WTC11 (cell line): ENCODE measurements around the gene FGF12.

Experiments
- CBFB ChIP-seq: sonication (generic); formaldehyde crosslinking; IDR thresholded peaks from 2 replicates; pipeline ENCODE4 v1.8.1; 2022; ENCODE audit warnings: mild to moderate bottlenecking, low read depth, missing genetic modification reagents
- CREB1 ChIP-seq: sonication (generic); formaldehyde crosslinking; IDR thresholded peaks from 2 replicates; pipeline ENCODE4 v1.8.0; 2023; ENCODE audit warnings: mild to moderate bottlenecking, missing genetic modification reagents
- CTCF ChIP-seq: fragments of 200-600 bp; IDR thresholded peaks from 2 replicates; pipeline ENCODE4 v1.8.0; 2022; ENCODE audit warnings: antibody characterized with exemption
- E2F5 ChIP-seq: sonication (generic); formaldehyde crosslinking; IDR thresholded peaks from 2 replicates; pipeline ENCODE4 v1.8.1; 2022; ENCODE audit warnings: mild to moderate bottlenecking, moderate library complexity, missing genetic modification reagents
- ETV6 ChIP-seq: sonication (generic); formaldehyde crosslinking; IDR thresholded peaks from 2 replicates; pipeline ENCODE4 v1.8.1; 2022; ENCODE audit warnings: mild to moderate bottlenecking, missing genetic modification reagents
- IRF2 ChIP-seq: sonication (generic); formaldehyde crosslinking; IDR thresholded peaks from 2 replicates; pipeline ENCODE4 v1.8.0; 2022; ENCODE audit warnings: low read depth, missing genetic modification reagents, borderline replicate concordance
- MAX ChIP-seq: sonication (generic); formaldehyde crosslinking; IDR thresholded peaks from 2 replicates; pipeline ENCODE4 v1.8.0; 2022; ENCODE audit warnings: mild to moderate bottlenecking, missing genetic modification reagents
- NFYB ChIP-seq: sonication (generic); formaldehyde crosslinking; conservative IDR thresholded peaks from 2 replicates; pipeline ENCODE4 v1.8.0; 2022; ENCODE audit warnings: low read depth, missing genetic modification reagents
- NR2C2 ChIP-seq: sonication (generic); formaldehyde crosslinking; IDR thresholded peaks from 2 replicates; pipeline ENCODE4 v1.8.0; 2022; ENCODE audit warnings: mild to moderate bottlenecking, missing genetic modification reagents
- OVOL2 ChIP-seq: fragments of 250-450 bp; sonication (Bioruptor Pico); IDR thresholded peaks from 2 replicates; pipeline ENCODE4 v1.9.0; 2021; ENCODE audit warnings: mild to moderate bottlenecking, borderline replicate concordance
- SP1 ChIP-seq: sonication (generic); formaldehyde crosslinking; conservative IDR thresholded peaks from 2 replicates; pipeline ENCODE4 v1.8.1; 2022; ENCODE audit warnings: missing genetic modification reagents
- TEAD4 ChIP-seq: sonication (generic); formaldehyde crosslinking; IDR thresholded peaks from 2 replicates; pipeline ENCODE4 v1.8.0; 2022; ENCODE audit warnings: mild to moderate bottlenecking, missing genetic modification reagents
- TF ChIP-seq, protein P1 (sequence below): sonication (generic); formaldehyde crosslinking; IDR thresholded peaks from 2 replicates; pipeline ENCODE4 v1.8.1; 2023; ENCODE audit warnings: mild to moderate bottlenecking, missing genetic modification reagents, moderate library complexity

DNA sequence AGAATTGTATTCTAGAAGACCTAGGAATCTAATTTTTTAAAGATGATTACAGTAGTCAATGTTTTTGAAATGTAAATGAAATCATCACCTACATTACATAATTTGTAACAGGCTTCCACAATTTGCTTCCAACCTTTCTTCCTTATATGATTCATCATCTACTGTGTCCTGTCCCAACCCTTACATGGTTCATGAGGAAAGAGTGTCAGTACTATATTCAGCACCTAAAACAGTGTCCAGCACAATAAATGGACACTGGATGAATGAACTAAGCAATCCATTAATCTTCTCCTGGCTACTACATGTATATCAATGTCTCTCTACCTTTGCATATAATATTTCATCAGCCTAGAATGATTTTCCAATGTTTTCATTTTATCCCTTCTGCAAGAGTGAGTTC, 12.2 kb downstream of the FGF12 start:
- TF ChIP-seq MAX (CRISPR knock-in tag) = no peak
- TF ChIP-seq CTCF = no peak
- no peak for TF ChIP-seq SP1 (CRISPR knock-in tag)
- TF ChIP-seq ETV6 (CRISPR knock-in tag) = no peak
- no peak for TF ChIP-seq CREB1 (CRISPR knock-in tag)
- no peak for TF ChIP-seq NR2C2 (CRISPR knock-in tag)
- TF ChIP-seq NFYB = no peak
- TF ChIP-seq OVOL2 (CRISPR knock-in tag) = no peak
- no peak for TF ChIP-seq CBFB
- no peak for TF ChIP-seq IRF2 (CRISPR knock-in tag)
- no peak for TF ChIP-seq E2F5 (CRISPR knock-in tag)
- TF ChIP-seq, protein P1, sequence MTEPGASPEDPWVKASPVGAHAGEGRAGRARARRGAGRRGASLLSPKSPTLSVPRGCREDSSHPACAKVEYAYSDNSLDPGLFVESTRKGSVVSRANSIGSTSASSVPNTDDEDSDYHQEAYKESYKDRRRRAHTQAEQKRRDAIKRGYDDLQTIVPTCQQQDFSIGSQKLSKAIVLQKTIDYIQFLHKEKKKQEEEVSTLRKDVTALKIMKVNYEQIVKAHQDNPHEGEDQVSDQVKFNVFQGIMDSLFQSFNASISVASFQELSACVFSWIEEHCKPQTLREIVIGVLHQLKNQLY (CRISPR knock-in tag) = no peak
- no peak for TF ChIP-seq TEAD4 (CRISPR knock-in tag)
